Measurements from ENCODE around the gene CASZ1. TPM values are rescaled to one million over a fixed set of nuclear protein-coding genes. Genes with fewer than 3 reads are reported as not detected.
A peak's percentile ranks its signal among the peaks of the same experiment; 100 is the strongest.

CASZ1 gene
- total RNA-seq, 1 donor from 2014 or later, result 23.6 TPM

- DNase-seq (ENCODE audit: low spot score, unreplicated experiment), result no peak
- Mint-ChIP-seq H3K27me3 (peaks cover 46% of the 10 kb centered on the region), H3K4me1 (ENCODE audit: low read depth) (peaks cover 37% of the 10 kb centered on the region), H3K36me3 (ENCODE audit: insufficient read depth) (peaks cover 2% of the 10 kb centered on the region), H3K27ac (peak overlapping the region; percentile 62), H3K4me3 (ENCODE audit: low read depth) (no peak overlapping the region), H3K9me3 (ENCODE audit: low read depth) (no peaks in the 10 kb centered on the region)
- TF ChIP-seq CTCF (IDR thresholded peaks at IDR 0.05; ENCODE audit: unreplicated experiment), result no peak
Measured at GRCh38 chr1:10697621-10698160, 98.8 kb downstream of the CASZ1 start.

- no peak overlapping the region for H3K4me3 Mint-ChIP-seq (ENCODE audit: low read depth)
- H3K27ac Mint-ChIP-seq, result no peak overlapping the region
- H3K4me1 Mint-ChIP-seq (ENCODE audit: low read depth), result peaks cover 37% of the 10 kb centered on the region
- TF ChIP-seq CTCF (IDR thresholded peaks at IDR 0.05; ENCODE audit: unreplicated experiment), result no peak
- peaks cover 2% of the 10 kb centered on the region for H3K36me3 Mint-ChIP-seq (ENCODE audit: insufficient read depth)
- no peak for DNase-seq (ENCODE audit: low spot score, unreplicated experiment)
- H3K9me3 Mint-ChIP-seq (ENCODE audit: low read depth), result no peaks in the 10 kb centered on the region
- peaks cover 39% of the 10 kb centered on the region for H3K27me3 Mint-ChIP-seq
Measured at GRCh38 chr1:10696977-10697376, 99.5 kb downstream of the CASZ1 start.

GRCh38 chr1:10694633-10695627 lies 101.5 kb downstream of the CASZ1 start:
- Mint-ChIP-seq H3K27me3 (peaks cover 25% of the 10 kb centered on the region), H3K27ac (peak overlapping the region; percentile 67), H3K4me3 (ENCODE audit: low read depth) (peak overlapping the region; percentile 78), H3K9me3 (ENCODE audit: low read depth) (no peaks in the 10 kb centered on the region), H3K4me1 (ENCODE audit: low read depth) (peaks cover 33% of the 10 kb centered on the region), H3K36me3 (ENCODE audit: insufficient read depth) (peaks cover 2% of the 10 kb centered on the region)
- DNase-seq (ENCODE audit: low spot score, unreplicated experiment), result peak; percentile 77
- no peak for TF ChIP-seq CTCF (IDR thresholded peaks at IDR 0.05; ENCODE audit: unreplicated experiment)

GRCh38 chr1:10694274-10694632 lies 102.2 kb downstream of the CASZ1 start:
- Mint-ChIP-seq H3K9me3 (ENCODE audit: low read depth) (no peaks in the 10 kb centered on the region), H3K4me1 (ENCODE audit: low read depth) (peaks cover 26% of the 10 kb centered on the region), H3K27ac (no peak overlapping the region), H3K27me3 (peaks cover 23% of the 10 kb centered on the region), H3K4me3 (ENCODE audit: low read depth) (peak overlapping the region; percentile 75), H3K36me3 (ENCODE audit: insufficient read depth) (peaks cover 2% of the 10 kb centered on the region)
- no peak for TF ChIP-seq CTCF (IDR thresholded peaks at IDR 0.05; ENCODE audit: unreplicated experiment)
- DNase-seq (ENCODE audit: low spot score, unreplicated experiment), result no peak

GRCh38 chr1:10693497-10694273 lies 102.8 kb downstream of the CASZ1 start:
- Mint-ChIP-seq H3K9me3 (ENCODE audit: low read depth) (no peaks in the 10 kb centered on the region), H3K4me1 (ENCODE audit: low read depth) (peaks cover 25% of the 10 kb centered on the region), H3K27ac (no peak overlapping the region), H3K36me3 (ENCODE audit: insufficient read depth) (peaks cover 2% of the 10 kb centered on the region), H3K27me3 (peaks cover 23% of the 10 kb centered on the region), H3K4me3 (ENCODE audit: low read depth) (peak overlapping the region; percentile 79)
- peak; percentile 35 for DNase-seq (ENCODE audit: low spot score, unreplicated experiment)
- TF ChIP-seq CTCF (IDR thresholded peaks at IDR 0.05; ENCODE audit: unreplicated experiment), result no peak
